ENCODE results near the gene C10orf95.

DNA sequence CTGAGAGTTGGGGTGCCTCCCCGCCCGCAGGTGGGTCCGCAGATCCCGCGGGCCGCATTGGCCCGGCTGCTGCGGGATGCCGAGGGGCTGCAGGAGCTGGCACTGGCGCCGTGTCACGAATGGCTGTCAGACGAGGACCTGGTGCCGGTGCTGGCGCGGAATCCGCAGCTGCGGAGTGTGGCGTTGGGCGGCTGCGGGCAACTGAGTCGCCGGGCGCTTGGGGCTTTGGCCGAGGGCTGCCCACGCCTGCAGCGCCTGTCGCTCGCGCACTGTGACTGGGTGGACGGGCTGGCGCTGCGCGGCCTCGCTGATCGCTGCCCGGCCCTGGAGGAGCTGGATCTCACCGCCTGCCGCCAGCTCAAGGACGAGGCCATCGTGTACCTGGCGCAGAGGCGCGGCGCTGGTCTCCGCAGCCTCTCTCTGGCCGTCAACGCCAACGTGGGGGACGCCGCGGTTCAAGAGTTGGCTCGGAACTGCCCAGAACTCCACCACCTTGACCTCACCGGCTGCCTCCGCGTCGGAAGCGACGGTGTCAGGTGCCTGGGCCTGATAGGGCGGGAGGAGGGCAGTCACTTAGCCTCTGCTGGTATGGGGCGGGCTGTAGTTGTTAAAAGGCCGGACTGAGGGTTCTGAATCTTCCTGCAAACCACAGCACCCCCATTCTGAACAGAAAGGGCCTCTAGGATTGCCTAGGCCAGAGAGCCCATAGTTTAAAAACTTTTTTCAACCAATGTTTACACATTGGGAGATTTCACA is 29.4 kb downstream of the C10orf95 start:
- TF ChIP-seq, protein P1, sequence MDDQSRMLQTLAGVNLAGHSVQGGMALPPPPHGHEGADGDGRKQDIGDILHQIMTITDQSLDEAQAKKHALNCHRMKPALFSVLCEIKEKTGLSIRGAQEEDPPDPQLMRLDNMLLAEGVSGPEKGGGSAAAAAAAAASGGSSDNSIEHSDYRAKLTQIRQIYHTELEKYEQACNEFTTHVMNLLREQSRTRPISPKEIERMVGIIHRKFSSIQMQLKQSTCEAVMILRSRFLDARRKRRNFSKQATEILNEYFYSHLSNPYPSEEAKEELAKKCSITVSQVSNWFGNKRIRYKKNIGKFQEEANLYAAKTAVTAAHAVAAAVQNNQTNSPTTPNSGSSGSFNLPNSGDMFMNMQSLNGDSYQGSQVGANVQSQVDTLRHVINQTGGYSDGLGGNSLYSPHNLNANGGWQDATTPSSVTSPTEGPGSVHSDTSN (IDR thresholded peaks at IDR 0.05) = no peak
- TF ChIP-seq, protein P2, sequence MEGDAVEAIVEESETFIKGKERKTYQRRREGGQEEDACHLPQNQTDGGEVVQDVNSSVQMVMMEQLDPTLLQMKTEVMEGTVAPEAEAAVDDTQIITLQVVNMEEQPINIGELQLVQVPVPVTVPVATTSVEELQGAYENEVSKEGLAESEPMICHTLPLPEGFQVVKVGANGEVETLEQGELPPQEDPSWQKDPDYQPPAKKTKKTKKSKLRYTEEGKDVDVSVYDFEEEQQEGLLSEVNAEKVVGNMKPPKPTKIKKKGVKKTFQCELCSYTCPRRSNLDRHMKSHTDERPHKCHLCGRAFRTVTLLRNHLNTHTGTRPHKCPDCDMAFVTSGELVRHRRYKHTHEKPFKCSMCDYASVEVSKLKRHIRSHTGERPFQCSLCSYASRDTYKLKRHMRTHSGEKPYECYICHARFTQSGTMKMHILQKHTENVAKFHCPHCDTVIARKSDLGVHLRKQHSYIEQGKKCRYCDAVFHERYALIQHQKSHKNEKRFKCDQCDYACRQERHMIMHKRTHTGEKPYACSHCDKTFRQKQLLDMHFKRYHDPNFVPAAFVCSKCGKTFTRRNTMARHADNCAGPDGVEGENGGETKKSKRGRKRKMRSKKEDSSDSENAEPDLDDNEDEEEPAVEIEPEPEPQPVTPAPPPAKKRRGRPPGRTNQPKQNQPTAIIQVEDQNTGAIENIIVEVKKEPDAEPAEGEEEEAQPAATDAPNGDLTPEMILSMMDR (IDR thresholded peaks at IDR 0.05) = no peak
- no peak for TF ChIP-seq FOSL2 (IDR thresholded peaks at IDR 0.05; ENCODE audit: borderline replicate concordance, low read depth)
- no peak for TF ChIP-seq FOXM1 (IDR thresholded peaks at IDR 0.05; ENCODE audit: low read depth)
- no peak for TF ChIP-seq EZH2phosphoT487 (IDR thresholded peaks at IDR 0.05; ENCODE audit: borderline replicate concordance, low read depth)
- TF ChIP-seq, protein P3, sequence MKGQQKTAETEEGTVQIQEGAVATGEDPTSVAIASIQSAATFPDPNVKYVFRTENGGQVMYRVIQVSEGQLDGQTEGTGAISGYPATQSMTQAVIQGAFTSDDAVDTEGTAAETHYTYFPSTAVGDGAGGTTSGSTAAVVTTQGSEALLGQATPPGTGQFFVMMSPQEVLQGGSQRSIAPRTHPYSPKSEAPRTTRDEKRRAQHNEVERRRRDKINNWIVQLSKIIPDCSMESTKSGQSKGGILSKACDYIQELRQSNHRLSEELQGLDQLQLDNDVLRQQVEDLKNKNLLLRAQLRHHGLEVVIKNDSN (IDR thresholded peaks at IDR 0.05; ENCODE audit: borderline replicate concordance, low read depth) = no peak
- TF ChIP-seq JUND (IDR thresholded peaks at IDR 0.05) = no peak
- TF ChIP-seq EP300 (IDR thresholded peaks at IDR 0.05; ENCODE audit: borderline replicate concordance in 1 of 2, low read depth in 1 of 2, low read length in 1 of 2) = no peak
- TF ChIP-seq NRF1 (IDR thresholded peaks at IDR 0.05; ENCODE audit: low read depth, low read length) = no peak

Measured in SK-N-SH (cell line).